Measurements from ENCODE around the gene PMM1.
A peak's percentile ranks its signal among the peaks of the same experiment; 100 is the strongest.
"Not testable (repeated sequence)": the region's sequence is repeated elsewhere in the genome, so short reads cannot be mapped to it uniquely, and the experiment has no call there.

The PMM1 gene

GRCh38 chr22:41596776-41597634 is 7.4 kb upstream of the PMM1 start:
- DNase-seq: peak in 1 of 5 experiments; percentile 36

- no peak for DNase-seq
Observed at GRCh38 chr22:41595703-41596102, 6.1 kb upstream of the PMM1 start.

DNA sequence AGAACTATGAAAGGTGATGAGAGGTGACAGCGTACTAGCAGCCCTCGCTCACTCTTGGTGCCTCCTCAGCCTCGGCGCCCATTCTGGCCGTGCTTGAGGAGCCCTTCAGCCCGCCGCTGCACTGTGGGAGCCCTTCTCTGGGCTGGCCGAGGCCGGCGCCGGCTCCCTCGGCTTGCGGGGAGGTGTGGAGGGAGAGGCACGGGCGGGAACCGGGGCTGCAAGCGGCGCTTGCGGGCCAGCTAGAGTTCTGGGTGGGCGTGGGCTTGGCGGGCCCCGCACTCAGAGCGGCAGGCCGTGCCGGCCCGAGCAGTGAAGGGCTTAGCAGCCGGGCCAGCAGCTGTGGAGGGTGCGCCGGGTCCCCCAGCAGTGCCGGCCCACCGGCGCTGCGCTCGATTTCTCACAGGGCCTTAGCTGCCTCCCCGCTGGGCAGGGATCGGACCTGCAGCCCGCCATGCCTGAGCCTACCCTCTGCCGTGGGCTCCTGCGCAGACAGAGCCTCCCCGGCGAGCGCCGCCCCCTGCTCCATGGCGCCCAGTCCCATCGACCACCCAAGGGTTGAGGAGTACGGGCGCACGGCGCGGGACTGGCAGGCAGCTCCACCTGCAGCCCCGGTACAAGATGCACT is 3.8 kb upstream of the PMM1 start:
- not testable (repeated sequence) for DNase-seq

DNA sequence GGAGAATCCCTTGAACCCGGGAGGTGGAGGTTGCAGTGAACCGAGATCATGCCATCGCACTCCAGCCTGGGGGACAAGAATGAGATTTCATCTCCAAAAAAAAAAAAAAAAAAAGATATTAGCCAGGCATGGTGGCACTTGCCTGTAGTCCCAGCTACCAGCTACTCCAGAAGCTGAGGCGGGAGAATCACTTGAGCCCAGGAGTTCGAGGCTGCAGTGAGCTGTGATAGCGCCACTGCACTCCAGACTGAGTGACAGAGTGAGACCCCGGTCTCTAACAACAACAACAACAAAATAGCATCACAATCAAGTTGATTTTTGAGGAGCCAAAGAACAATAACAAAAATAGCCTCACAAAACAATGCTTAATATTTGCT is 2.3 kb downstream of the PMM1 start:
- no peak for DNase-seq

- no peak for DNase-seq
Observed at GRCh38 chr22:41585898-41586297, 3.7 kb downstream of the PMM1 start.

- DNase-seq: no peak
Observed at GRCh38 chr22:41584881-41585280, 4.8 kb downstream of the PMM1 start.

- DNase-seq: no peak
Observed at GRCh38 chr22:41582694-41583093, 6.9 kb downstream of the PMM1 start.

GRCh38 chr22:41579997-41580355 is 9.7 kb downstream of the PMM1 start:
- DNase-seq: no peak

DNA sequence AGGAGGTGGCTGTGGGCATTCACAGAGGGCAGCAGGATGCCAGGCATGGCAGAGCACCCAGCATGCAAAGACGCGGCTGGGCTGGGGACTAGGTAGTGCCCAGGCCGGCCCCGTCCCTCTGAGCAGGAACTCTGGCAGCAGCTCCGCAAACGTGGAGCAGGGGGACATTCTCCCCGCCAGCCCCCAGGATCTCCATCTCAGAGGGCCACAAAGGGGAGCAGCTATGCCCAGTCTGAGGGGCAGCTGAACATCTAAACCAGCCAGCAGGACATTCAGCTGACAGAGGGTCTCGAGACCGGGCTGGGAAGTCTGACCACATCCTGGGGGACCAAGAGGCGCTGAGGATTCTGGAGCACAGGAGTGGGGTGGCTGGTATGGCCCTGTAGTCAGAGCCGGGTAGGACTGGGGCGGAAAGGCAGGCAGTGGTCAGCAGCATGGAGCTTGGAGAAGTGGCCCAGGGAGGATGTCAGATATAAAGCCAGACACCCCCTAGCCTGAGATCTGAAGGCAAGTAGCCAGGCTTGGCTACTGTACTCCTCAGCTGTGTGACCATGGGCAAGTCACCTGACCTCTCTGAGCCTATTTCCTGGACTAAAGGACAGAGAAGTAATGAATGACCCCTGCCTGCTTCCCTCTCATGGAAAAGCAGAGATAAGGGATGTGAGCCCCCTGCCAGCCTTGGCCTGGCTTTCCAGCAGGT is 10.2 kb downstream of the PMM1 start:
- DNase-seq: no peak

GRCh38 chr22:41578818-41579217 is 10.8 kb downstream of the PMM1 start:
- DNase-seq: no peak

- DNase-seq: no peak
Observed at GRCh38 chr22:41578114-41578513, 11.5 kb downstream of the PMM1 start.

GRCh38 chr22:41576877-41577276 is 12.8 kb downstream of the PMM1 start:
- DNase-seq: peak in 1 of 5 experiments; percentile 59

- DNase-seq: no peak
Observed at GRCh38 chr22:41575533-41575932, 14.1 kb downstream of the PMM1 start.

- DNase-seq: no peak
Observed at GRCh38 chr22:41574847-41575381, 14.7 kb downstream of the PMM1 start.

DNA sequence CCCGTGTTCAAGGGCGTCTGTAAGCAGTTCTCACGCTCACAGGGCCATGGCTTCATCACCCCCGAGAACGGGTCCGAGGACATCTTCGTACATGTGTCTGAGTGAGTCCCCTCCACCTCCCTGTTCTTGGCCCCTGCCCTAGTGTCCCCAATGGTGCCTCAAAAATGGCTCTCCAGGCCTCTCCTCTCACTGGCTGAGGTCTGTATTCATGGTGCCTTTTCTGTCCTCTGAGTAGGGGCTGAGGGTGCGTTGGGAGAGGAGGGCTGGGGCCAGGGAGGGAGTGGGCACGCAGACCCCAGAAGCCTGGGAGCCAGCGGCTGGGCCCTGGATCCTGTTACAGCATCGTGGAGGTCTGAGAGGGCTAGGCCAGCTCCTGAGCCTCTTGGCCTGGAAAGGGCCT is 16.0 kb downstream of the PMM1 start:
- no peak for DNase-seq

GRCh38 chr22:41572305-41572704 is 17.3 kb downstream of the PMM1 start:
- DNase-seq: not testable (repeated sequence)

- DNase-seq: no peak
Observed at GRCh38 chr22:41571786-41572185, 17.9 kb downstream of the PMM1 start.

DNA sequence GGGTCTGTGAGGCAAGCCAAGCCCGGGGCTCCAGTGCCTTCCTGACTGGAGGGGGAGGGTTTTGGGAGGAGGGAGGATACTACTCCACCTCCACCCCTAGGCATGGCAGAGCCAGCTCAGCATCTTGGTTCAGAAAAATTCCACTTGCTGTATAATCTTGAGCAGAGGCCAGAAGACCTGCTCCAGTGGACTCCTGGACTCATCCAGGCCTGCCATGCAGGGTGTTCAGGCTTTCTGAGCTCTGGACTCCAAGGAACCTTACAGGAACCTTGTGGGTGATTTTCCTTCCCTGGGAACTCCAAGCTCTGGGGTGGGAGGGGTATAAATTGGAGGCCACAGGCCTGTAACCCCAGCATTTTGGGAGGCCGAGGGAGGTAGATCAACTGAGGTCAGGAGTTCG is 19.4 kb downstream of the PMM1 start:
- no peak for DNase-seq

- no peak for DNase-seq
Observed at GRCh38 chr22:41568811-41569210, 20.8 kb downstream of the PMM1 start.

DNA sequence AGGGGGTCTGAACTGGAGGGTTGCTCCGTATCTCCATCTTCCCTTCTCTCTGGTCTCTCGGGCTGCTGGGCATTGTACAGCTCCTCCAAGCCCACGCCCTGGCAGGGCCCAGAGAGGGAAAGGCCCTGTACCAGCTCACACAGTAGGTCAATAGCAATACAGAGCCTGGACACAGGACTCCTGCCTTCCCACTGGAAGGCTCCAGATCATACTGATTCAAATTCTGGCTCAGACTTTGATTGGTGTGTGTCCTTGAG is 22.2 kb downstream of the PMM1 start:
- no peak for DNase-seq

DNA sequence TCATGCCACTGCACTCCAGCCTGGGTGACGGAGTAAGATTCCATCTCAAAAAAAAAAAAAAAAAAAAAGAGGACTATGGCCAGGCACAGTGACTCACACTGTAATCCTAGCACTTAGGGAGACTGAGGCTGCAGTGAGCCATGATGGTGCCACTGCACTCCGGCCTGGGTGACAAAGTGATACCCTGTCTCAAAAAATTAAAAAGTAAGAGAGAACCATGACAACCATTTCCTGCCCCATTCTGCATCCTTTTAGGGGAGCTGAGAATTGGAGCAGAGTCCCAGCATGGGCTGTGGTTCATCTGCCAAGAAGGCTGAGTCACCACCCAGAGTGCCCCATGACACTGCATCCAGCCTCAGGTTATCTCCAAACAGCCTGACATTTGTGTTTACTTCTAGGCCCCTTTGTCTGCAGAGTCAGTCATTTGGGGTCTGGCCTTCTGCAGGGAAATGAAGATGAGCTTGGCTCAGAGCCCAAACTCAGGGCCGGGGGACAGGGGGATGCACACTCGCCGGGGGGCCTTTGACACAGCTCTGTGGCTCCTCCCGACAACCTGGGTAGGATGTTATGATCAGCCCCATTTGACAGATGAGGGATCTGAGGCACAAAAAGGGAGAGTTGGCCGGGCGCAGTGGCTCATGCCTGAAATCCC is 24.1 kb downstream of the PMM1 start:
- peak in 1 of 5 experiments; percentile 41 for DNase-seq

GRCh38 chr22:41564563-41564962 is 25.1 kb downstream of the PMM1 start:
- DNase-seq: no peak

GRCh38 chr22:41563051-41563711 is 26.5 kb downstream of the PMM1 start:
- DNase-seq: no peak

All from T-helper 2 cell (primary cell).